ENCODE results near the gene BBC3. TPM values are rescaled to one million over a fixed set of nuclear protein-coding genes. Genes with fewer than 3 reads are reported as not detected.

Gene BBC3
- total RNA-seq, 4 donors from 2014 or later, result 0.48 to 3.2 (median 2.6) TPM

- Histone ChIP-seq H3K36me3 (no peaks in the 10 kb centered on the region), H3K9me3 (no peaks in the 10 kb centered on the region), H3K27me3 (no peaks in the 10 kb centered on the region), H3K27ac (peak overlapping the region; percentile 60 to 83 (median 72)), H3K4me3 (peak overlapping the region in 1 of 4 donors; percentile 21), H3K4me1 (peaks cover 8 to 65% (median 19%) of the 10 kb centered on the region in 3 donors)
- TF ChIP-seq POLR2A (IDR thresholded peaks at IDR 0.05), result no peak
- no peak for TF ChIP-seq CTCF (IDR thresholded peaks at IDR 0.05)
- intact Hi-C loops (cut with DNase I), result no loop called here
- DNase-seq, result no peak
- WGBS, 2 donors, result 17 to 38% methylated on average over 8 to 9 of the region's 12 CpGs
Measured at GRCh38 chr19:47190167-47190727, 40.8 kb downstream of the BBC3 start.

- peaks cover 8 to 64% (median 19%) of the 10 kb centered on the region in 3 donors for H3K4me1 ChIP-seq
Measured at GRCh38 chr19:47188507-47189033, 42.4 kb downstream of the BBC3 start.

GRCh38 chr19:47187797-47188196, 43.2 kb downstream of the BBC3 start:
- H3K27me3 ChIP-seq, result no peaks in the 10 kb centered on the region
- no peak overlapping the region for H3K27ac ChIP-seq
- intact Hi-C loops (cut with DNase I), result no loop called here
- no peak for DNase-seq
- WGBS, 2 donors, result 76 to 78% methylated on average over 4 of the region's 6 CpGs
- H3K4me3 ChIP-seq, result no peak overlapping the region
- H3K36me3 ChIP-seq, result peaks cover 0 to 10% (median 0%) of the 10 kb centered on the region in 3 donors
- no peaks in the 10 kb centered on the region for H3K9me3 ChIP-seq
- H3K4me1 ChIP-seq, result peaks cover 8 to 64% (median 16%) of the 10 kb centered on the region in 3 donors
- no peak for TF ChIP-seq POLR2A (IDR thresholded peaks at IDR 0.05)
- no peak for TF ChIP-seq CTCF (IDR thresholded peaks at IDR 0.05)

More at GRCh38 chr19:47188507-47189033, 42.4 kb downstream of the BBC3 start:
- TF ChIP-seq CTCF (IDR thresholded peaks at IDR 0.05), result no peak
- TF ChIP-seq POLR2A (IDR thresholded peaks at IDR 0.05), result no peak
- Histone ChIP-seq H3K4me3 (no peak overlapping the region), H3K27ac (peak overlapping the region in 2 of 4 donors; percentile 71 to 83), H3K36me3 (peaks cover 0 to 3% (median 0%) of the 10 kb centered on the region in 3 donors), H3K27me3 (no peaks in the 10 kb centered on the region), H3K9me3 (no peaks in the 10 kb centered on the region)
- intact Hi-C loops (cut with DNase I), result no loop called here
- no peak for DNase-seq
- WGBS, 2 donors, result 86 to 90% methylated on average over 5 of the region's 5 CpGs

GRCh38 chr19:47187335-47187655, 43.7 kb downstream of the BBC3 start:
- intact Hi-C loops (cut with DNase I), result no loop called here
- Histone ChIP-seq H3K9me3 (no peaks in the 10 kb centered on the region), H3K27ac (no peak overlapping the region), H3K27me3 (no peaks in the 10 kb centered on the region), H3K36me3 (peaks cover 0 to 15% (median 0%) of the 10 kb centered on the region in 3 donors), H3K4me1 (peaks cover 8 to 68% (median 16%) of the 10 kb centered on the region in 3 donors), H3K4me3 (no peak overlapping the region)
- DNase-seq, result no peak
- no peak for TF ChIP-seq POLR2A (IDR thresholded peaks at IDR 0.05)
- no peak for TF ChIP-seq CTCF (IDR thresholded peaks at IDR 0.05)
- WGBS, 2 donors, result 64 to 88% methylated on average over 2 of the region's 2 CpGs

- intact Hi-C loops (cut with DNase I), result no loop called here
- Histone ChIP-seq H3K4me1 (peaks cover 8 to 74% (median 16%) of the 10 kb centered on the region in 3 donors), H3K36me3 (peaks cover 0 to 21% (median 0%) of the 10 kb centered on the region in 3 donors), H3K4me3 (no peak overlapping the region), H3K27me3 (no peaks in the 10 kb centered on the region), H3K27ac (peak overlapping the region in 2 of 4 donors; percentile 11 to 25), H3K9me3 (no peaks in the 10 kb centered on the region)
- DNase-seq, result no peak
- WGBS, 2 donors, result 78 to 79% methylated on average over 17 of the region's 17 CpGs
- TF ChIP-seq POLR2A (IDR thresholded peaks at IDR 0.05), result no peak
- no peak for TF ChIP-seq CTCF (IDR thresholded peaks at IDR 0.05)
Measured at GRCh38 chr19:47186446-47187334, 44.3 kb downstream of the BBC3 start.
